22Rv1 (cell line): ENCODE measurements around the gene RAP1B.

Experiments used
- H3K27ac ChIP-seq: fragments of 450-650 bp; 2 replicates; pipeline ENCODE4 v1.5.1; 2017
- CTCF ChIP-seq: fragments of 450-650 bp; IDR thresholded peaks from 2 replicates; pipeline ENCODE4 v1.5.1; 2017; ENCODE audit warnings: mild to moderate bottlenecking
- ZFX ChIP-seq: fragments of 450-650 bp; IDR thresholded peaks from 2 replicates; pipeline ENCODE4 v1.6.1; 2017; ENCODE audit warnings: antibody characterized with exemption, borderline replicate concordance

Gene RAP1B

DNA sequence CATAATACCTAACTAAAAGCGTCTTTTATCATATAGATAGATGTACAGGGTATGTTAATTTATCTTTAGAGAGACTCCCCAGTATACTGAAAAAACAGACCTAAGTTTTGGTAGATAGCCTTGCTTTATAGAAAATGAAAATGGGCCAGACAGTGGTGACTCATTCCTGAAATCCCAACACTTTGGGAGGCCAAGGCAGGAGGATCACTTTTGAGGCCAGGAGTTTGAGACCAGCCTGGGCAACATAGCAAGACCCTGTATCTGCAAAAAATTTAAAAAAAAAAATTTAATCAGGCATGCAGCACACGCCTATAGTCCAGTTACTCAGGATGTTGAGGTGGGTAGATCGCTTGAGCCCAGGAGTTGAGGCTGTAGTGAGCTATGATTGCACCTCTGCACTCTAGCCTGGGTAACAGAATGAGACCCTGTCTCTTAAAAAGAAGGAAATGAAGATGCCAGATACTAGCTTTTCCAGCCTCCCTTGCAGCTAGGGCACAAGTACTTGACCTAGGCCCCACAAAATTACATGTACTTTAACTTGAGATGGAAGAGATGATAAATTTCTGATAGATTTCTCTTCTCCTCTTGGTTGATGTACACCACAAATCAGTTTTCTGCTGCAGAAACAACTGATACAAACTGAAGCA is 17.1 kb downstream of the RAP1B start:
- no peak overlapping the region for H3K27ac ChIP-seq
- TF ChIP-seq ZFX (no peak), CTCF (no peak)

- H3K27ac ChIP-seq, result no peak overlapping the region
- TF ChIP-seq ZFX, result no peak
- TF ChIP-seq CTCF, result no peak
Observed at GRCh38 chr12:68628698-68629097, 18.0 kb downstream of the RAP1B start.

GRCh38 chr12:68630050-68630449 is 19.4 kb downstream of the RAP1B start:
- TF ChIP-seq CTCF (no peak), ZFX (no peak)
- H3K27ac ChIP-seq, result no peak overlapping the region

DNA sequence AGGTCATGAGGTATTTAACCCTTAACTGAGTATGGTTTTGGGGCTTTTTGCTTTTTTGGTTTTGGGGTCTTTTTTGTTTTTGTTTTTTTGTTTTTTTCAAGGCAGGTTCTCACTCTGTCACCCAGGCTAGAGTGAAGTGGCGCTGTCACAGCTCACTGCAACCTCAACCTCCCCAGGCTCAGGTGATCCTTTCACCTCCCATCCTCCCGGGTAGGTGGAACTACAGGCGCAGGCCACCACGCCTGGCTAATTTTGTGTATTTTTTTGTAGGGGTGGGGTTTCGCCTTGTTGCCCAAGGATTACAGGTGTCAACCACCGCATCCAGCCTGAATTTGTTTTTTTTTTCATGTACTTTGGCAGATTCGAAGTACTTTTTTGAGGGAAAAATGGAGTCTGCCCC is 19.9 kb downstream of the RAP1B start:
- TF ChIP-seq ZFX (no peak), CTCF (no peak)
- H3K27ac ChIP-seq, result no peak overlapping the region

DNA sequence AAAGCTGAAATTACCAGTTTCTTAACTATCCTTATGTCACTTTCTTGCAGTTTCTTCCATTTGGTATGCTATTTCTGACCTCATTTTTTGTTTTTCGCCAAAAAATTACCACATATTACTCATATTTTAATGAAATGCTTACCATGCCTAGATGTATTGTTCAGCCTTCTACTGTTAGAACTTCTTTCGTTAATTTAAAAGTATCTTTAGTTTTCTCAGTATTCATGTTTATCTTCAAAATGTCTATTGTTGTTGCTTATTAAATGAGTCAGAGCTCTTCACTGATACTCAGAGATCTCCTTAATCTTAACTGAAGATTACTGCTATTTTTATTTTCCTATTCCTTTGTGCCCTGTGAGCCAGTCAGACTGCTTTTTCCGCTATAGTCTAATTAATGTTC is 20.5 kb downstream of the RAP1B start:
- TF ChIP-seq ZFX (no peak), CTCF (no peak)
- no peak overlapping the region for H3K27ac ChIP-seq

- no peak for TF ChIP-seq CTCF
- no peak for TF ChIP-seq ZFX
- no peak overlapping the region for H3K27ac ChIP-seq
Observed at GRCh38 chr12:68632486-68632885, 21.8 kb downstream of the RAP1B start.

DNA sequence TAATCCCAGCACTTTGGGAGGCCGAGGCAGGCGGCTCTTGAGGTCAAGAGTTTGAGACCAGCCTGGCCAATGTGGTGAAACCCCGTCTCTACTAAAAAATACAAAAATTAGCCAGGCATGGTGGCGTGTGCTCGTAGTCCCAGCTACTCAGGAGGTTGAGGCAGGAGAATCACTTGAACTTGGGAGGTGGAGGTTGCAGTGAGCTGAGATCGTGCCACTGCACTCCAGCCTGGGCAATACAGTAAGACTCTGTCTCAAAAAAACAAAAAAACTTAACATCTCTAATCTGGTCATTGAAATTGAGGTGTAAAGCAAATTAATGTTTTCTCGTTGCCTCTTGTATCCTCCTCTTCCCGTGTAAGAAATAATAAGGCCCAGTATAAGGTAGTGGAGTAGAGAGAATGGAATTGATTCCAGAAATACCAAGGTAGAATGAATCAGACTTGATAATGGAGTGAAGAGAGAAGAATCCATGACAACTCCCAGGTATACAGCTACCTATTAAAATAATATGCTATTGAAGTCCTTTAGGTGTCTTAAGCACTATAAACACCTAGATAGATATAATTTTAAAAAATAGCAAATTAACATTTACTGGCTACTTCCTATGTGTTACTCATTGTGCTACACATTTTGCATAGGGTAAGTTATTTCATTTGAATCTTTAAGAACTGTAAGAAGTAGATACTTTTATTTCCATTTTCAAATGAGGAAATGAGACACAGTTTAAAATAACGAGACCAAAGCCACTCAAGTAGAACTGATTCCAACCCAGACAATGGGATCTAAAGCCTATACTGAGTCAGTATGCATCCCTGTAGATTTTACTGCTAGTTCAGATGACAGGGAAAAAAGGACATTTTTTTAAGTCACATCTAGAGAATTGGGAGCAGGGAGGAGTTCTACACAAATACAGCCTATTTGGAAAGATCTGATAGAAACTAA is 23.2 kb downstream of the RAP1B start:
- no peak overlapping the region for H3K27ac ChIP-seq
- no peak for TF ChIP-seq ZFX
- no peak for TF ChIP-seq CTCF
